COLO668 (cell line): ENCODE measurements around the gene LYZL2.
"Not testable (repeated sequence)": the region's sequence is repeated elsewhere in the genome, so short reads cannot be mapped to it uniquely, and the experiment has no call there.

ENCODE experiments used
- DNase-seq: peaks from one replicate; lab custom pipeline; 2025; ENCODE audit not compliant: unreplicated experiment; lab: John Stamatoyannopoulos, UW

LYZL2 gene

DNA sequence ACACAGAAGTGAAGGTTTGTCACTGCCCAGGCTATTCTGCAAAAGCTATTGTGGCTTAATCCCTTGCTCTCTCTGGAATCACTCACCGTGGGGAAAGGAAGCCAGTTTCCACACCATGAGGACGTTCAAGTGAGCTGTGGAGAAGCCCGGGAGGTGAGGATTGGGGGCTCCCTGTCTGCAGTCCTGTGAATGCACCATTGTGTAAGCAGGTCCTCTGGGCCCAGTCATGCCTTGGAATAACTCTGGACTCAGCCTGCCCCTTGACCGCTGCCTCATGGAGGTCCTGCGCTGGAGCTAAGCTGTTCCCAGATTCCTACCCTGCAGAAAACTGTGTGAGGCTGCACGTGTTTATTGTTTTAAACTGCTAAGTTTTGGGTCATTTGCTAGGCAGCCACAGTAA lies 33.5 kb downstream of the LYZL2 start:
- DNase-seq = no peak

DNA sequence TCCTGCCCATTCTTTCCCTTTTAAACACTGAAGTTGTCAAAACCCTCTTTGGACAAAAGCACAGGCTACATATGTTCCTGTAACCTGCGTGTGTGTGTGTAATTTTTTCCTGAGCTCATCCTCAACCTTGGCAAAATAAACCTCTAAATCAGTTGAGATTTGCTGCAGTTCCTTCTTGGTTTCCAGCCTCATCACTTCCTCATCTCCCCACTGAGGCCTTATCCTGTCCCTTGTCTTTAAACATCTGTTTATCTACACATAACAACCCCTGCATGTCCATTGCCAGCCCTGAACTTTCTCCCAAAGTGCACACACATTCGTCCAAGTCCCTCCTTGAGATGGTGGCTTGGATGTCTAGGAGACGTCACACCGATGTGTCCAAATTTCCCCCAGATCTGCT lies 35.5 kb downstream of the LYZL2 start:
- DNase-seq = no peak

DNA sequence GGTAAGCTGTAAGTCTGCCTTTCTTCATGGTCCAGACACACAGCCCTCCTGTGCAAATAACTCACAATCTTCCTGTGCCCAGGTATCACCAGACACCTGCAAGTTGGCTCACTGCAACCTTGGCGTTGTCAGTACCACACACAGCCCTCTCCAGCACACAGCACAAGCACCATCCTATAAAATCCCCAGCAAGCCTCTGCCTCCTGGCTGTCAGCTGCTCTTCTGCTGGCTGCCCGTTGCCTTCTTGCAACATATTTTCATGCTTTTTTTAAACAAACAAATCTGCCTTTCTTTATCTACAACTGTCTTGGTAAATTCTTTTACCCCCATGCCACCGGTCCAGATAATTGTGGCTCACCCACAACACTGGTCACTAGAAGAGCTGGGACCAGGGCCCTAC lies 36.8 kb downstream of the LYZL2 start:
- DNase-seq = not testable (repeated sequence)

DNA sequence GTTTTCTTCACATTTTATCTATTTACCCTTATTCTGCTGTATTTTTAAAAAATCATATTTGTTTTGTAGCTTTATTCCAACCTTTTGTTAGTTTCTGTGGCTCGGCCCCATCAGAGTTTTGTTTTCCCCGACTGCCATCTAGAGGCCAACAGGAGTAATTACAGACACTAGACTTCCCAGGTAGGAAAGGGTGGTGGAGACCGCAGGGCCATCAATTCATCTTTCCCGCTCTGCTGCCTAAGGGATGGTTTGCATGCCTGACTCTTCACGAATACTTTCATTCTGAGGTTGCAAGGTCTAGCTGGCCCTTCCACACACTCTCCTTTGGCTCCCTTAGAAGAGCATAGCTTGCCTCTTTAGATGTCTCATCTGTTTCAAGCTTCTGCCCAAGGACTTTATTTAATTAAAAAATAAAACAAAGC lies 38.3 kb downstream of the LYZL2 start:
- peak; percentile 14 for DNase-seq

DNA sequence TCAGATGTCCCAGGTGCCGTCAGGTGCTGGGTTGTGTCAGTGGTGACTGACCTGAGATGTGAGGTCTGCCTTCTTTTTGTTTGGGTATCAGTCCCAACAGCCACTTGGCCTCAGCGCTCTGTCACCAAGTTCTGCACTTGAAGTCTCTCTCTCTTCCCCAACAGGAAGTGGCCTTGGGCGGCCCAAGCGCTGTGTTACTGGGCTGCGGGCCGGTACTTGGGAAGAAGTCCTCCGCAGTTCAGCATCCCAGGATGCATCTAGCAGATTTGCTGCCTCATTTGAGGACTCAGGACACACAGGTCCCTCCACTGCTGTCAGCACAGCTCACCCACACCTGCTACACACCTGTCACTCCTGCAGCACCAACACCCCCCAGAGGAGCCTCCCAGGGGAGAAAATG lies 40.1 kb downstream of the LYZL2 start:
- DNase-seq = no peak

DNA sequence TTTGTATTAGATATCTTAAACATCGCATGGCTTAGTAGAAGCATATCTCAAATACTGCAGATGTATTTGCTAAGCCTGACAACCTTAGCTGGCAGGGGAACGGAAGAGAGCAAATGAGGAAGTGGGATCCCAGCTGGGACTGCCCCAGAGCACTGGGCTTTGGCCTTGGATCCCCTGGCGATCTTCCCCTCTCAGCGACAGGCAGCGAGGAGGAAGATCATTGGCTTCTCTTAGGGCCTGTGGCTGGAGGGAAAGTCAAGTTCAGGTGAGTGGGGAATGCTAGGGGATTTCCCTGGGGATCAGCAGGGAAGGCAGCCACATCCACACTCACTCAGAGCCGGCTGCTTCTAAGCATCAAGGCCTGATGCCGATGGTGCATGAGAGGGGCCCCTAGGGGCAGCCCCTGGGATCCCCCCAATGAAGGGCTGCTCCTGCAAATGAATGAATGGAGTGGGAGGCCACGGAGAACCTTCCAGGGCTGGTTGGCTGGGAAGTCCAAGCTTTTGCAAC lies 42.0 kb downstream of the LYZL2 start:
- DNase-seq = no peak

DNA sequence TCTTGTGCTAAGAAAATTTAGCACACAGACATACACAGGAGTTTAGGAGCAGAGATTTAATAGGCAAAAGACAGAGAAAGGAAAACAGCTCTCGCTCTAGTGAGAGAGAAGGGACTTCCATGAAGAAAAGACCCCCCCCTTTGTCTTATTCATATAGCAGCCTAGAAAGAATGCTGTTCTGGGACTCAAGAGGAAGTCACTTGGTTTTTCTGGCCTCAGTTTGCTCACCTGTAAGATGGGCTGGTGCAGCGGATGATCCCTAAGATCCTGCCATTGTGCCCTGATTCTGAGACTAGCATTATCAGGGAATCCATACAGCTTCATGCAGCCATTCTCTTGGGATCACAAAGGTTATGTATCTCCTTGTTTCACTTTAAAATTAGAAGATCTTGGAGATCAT lies 42.7 kb downstream of the LYZL2 start:
- no peak for DNase-seq

DNA sequence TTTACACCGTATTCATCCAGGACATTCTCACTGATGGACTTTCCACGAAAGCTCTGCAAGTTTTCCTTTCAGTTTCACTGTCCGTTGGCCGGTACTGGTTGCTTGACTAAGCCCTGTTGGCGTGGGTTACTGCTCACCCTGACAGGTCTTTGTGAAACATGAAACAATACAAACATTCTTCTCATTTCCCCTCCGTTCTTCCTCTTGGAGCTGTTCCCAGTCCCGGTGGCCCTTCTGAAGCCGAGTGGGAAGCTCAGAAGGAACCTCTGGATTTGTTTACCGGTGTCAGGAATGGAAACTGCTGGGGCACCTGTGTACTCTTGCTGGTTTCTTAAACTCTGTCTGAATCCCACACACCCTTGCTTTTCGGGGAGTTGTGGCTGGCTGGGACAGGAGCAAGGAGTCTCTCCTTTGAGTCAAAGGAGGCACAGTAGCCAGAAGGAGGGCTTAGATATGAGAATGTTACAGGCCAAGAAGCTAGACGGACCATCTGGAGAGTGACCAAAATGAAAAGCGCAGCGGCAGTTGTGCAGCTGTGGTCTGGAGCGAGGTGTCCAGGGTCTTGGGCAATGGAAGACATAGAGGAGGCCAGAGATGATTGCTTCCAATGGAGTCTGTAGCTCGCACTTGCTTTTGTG lies 45.7 kb downstream of the LYZL2 start:
- DNase-seq = peak; percentile 52

DNA sequence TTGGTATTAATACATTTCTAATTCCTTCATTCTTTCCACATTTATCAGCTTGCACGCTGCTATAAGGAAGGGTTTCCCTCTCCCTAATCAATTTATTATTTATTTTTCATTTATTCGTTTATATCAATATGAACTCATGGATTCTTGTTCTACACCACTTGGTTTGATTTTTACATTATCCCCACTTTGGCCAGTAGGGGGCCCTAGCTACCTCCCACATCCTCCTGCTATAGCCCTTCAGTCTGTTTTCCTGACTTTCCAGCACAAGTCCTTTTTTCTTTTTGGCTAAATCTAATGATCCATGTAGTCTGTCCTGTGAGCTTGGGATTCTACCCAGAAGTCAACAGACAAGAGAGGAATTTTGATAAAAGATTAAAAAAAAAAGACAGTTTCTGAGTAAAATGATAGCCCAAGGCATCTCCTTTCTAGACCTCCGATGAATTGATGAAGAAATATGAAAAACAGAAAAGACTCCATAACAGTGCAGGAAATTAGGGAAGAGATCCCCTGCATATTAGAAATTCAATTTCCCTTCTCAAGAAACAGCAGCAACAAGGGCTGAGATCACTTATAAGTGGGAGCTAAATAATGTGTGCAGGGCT lies 47.7 kb downstream of the LYZL2 start:
- peak; percentile 17 for DNase-seq

DNA sequence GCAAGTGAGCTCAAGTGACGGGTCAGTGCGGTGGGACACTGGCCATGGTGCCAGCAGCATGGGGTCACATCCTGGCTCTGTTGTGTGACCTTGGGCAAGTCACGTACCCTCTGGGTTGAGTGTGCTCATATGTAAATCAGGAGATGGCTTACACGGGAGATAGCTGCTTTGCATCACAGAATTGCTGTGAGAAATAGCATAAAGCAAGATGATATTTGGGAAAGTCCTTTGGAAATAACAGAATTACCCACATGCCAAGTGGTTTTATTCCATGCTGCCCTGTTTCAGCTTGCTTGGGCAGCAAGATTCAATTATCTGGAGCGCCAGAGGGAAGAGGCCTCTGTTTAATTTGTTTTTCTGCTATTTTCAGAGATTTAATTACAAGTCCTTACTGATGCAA lies 48.9 kb downstream of the LYZL2 start:
- DNase-seq = no peak

DNA sequence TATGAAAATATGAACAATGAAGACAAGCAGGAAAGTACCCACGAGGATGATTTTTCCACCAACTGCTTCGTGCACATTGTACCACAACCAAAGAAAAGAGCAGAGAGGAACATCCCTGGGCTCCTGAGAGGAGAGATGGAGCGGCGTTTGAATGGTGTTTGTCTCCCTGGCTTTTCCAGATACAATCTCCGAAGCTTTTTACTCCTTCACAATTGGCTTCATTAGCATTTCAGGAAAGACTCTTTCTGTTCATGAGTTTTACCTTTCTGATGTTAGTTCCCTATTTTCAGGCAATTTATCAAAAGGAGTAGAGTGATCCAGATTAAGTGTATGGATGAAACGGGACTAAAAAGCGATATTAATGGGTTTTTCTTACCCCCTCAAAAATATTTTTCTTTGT lies 49.3 kb downstream of the LYZL2 start:
- no peak for DNase-seq

DNA sequence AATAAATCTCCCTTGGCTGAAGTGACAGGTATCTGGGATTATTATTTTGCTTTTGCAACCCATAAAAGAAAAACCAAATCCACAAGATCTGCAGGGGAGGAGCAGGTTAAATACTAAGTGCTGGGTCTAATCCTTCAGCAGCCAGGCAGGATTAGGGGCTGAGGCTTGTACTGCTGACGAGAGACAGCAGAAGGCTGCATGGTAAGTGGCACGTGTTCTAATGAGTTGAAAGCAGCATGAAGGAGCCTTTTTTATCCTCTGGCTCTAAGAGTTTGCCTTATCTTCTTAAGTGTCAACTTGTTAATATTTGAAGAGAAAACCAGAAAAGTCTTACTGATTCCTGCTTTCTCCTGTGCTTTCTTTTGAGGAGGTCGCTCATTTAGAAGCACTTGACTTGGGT lies 50.0 kb downstream of the LYZL2 start:
- DNase-seq = no peak

DNA sequence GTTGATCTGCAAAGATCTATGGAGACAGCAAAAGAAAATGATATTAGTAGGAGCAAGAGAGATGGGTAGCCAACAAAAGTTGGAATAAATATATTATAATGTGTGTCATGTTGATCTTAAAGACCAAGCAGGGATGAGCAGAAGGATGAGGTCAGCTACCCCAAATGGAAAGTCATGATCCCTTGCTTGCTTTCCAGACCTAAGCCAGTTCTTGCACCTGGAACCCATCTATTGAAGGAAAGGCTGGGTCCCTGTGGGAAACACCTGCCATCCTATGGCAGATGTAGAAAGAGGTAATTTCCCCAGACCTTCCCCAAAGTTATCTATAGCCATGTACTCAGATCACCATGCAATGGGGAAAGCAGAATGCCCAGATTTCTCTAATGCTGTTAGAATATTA lies 52.5 kb downstream of the LYZL2 start:
- no peak for DNase-seq

DNA sequence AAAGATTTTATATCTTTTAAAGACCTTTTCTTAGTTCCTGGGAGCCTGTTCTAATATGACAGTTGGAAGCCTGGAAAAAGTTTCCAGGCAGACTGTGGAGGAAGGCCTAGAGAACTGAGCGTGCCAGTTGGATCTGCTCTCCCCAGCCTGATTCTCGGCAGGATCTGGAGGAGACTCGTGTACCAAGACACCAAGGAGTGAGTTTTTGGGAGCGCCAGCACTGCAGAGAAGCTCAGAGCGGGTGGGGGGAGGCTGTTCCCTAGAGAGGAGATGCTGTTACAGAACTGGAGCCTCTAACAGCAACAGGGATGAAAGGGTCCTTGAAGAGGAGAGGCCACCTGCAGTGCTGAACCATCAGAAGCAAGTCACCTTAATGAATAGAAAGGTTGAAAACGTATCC lies 52.9 kb downstream of the LYZL2 start:
- no peak for DNase-seq

DNA sequence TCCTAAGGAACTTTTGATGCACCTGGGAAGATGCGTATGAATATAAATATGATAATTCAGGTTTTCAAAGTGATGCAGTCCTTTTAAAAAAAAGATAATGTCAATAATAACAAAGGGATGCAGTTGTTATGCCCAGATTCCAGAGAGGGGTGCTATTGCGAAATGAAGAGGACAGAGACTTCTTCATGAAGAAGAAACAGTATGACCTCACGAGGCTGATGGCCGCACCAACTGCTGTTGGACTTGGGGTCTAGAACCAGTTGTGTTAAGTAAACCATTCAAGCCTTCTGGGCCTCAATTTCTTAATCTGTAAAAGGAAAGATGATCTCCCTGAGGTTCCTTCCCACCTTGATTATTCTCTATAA lies 55.1 kb downstream of the LYZL2 start:
- DNase-seq = no peak

DNA sequence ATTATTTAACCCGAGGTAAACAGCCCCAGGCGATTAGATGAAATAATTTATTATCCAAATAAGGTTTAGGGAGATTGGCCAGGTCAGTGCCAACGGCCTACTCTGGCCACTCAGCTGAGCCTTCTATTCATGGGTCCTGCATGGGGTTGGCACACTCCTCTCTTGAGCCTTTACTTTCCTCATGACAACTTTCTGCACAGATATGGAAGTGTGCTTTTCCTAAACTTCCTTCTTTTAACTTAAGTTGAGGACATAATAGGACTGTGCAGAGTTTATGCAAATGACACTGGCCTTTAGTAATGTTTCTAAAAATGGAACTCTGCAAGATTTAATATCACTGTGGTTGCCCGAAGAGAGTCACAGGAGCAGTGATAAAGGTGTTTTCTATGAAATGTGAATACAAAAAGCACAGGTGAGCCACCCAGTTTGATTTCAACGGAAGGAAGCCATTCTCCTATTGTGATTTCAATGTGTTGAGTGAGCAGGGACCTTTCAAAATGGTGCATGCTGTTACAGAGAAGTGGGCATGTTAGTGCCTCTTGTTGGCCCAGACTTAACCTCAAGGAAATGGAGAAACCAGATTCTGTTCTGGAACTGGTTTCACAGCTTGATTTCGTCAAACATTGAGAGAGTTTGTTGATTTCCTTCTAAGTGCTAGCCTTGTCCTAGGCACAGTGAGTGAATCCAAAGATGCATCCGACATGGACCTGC lies 55.7 kb downstream of the LYZL2 start:
- DNase-seq = no peak

DNA sequence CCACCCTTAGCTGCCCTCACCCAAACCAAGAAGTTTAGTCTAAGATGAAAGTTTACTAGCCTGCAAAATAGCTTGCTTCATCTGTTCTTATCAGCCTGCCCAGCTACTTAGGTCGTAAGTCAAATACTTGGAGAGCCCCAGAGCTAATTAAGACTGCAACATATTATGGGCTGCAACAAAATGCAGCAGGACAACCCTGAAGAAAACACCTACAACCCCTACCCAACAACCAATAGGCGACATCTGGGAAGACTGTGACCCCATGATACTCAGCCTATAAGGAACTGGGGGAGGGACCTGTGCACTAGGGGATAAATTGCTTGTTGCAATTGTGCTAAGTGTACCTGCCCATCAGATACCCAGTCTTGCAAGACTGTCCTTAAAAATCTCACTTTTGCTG lies 64.1 kb downstream of the LYZL2 start:
- DNase-seq = no peak

DNA sequence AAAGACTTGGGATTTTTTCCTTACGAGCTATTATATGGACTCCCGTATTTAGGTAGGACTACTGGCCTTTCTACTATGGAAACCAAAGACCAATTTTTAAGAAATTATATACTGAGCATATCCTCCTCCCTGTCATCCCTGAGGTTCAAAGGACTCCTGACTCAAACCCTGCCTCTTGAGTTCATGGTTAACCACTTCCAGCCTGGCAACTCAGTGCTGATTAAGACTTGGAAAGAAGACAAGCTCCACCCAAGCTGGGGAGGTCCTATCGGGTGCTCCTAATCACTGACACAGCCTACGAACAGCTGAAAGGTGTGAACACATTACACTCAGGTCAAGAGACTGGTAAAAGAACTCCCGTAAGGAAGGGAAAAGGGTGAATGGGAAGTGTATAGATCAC lies 66.8 kb downstream of the LYZL2 start:
- no peak for DNase-seq
